ENCODE measurements around the gene ZNF813.
"Not testable (repeated sequence)": the region's sequence is repeated elsewhere in the genome, so short reads cannot be mapped to it uniquely, and the experiment has no call there.

DNA sequence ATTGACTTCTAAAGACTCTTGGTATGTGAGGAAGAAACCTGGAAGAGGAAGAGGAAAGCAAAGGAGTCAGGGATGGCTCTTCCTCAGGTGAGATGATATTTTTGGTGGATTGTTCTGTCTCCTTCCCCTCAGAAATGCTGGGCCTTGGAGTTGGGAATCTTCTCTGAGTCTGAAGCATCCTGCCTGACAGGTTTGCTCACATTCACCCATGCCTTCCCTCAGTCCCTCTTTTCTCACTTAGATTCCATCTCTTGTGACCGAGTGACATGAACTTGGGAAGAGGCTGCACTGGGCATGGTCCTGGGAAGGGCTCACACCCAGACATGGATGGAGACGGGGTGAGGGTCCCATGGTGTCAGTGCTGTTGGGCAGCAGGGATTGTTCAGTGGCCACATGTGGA is 16.2 kb downstream of the ZNF813 start:
- TF ChIP-seq CTCF (IDR thresholded peaks at IDR 0.05; ENCODE audit: low read length); EZH2 (optimal IDR thresholded peaks at IDR 0.05; ENCODE audit: low read depth, low read length); EZH2phosphoT487 (IDR thresholded peaks at IDR 0.05; ENCODE audit: low read length): not testable (repeated sequence)

Data from MM.1S (cell line).